NCI-H748 (cell line): Measurements from ENCODE around the gene AMT.
A peak's percentile ranks its signal among the peaks of the same experiment; 100 is the strongest.

Experiments
- DNase-seq: peaks from one replicate; lab custom pipeline; 2025; ENCODE audit not compliant: unreplicated experiment; lab: John Stamatoyannopoulos, UW

The AMT gene, protein sequence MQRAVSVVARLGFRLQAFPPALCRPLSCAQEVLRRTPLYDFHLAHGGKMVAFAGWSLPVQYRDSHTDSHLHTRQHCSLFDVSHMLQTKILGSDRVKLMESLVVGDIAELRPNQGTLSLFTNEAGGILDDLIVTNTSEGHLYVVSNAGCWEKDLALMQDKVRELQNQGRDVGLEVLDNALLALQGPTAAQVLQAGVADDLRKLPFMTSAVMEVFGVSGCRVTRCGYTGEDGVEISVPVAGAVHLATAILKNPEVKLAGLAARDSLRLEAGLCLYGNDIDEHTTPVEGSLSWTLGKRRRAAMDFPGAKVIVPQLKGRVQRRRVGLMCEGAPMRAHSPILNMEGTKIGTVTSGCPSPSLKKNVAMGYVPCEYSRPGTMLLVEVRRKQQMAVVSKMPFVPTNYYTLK

DNA sequence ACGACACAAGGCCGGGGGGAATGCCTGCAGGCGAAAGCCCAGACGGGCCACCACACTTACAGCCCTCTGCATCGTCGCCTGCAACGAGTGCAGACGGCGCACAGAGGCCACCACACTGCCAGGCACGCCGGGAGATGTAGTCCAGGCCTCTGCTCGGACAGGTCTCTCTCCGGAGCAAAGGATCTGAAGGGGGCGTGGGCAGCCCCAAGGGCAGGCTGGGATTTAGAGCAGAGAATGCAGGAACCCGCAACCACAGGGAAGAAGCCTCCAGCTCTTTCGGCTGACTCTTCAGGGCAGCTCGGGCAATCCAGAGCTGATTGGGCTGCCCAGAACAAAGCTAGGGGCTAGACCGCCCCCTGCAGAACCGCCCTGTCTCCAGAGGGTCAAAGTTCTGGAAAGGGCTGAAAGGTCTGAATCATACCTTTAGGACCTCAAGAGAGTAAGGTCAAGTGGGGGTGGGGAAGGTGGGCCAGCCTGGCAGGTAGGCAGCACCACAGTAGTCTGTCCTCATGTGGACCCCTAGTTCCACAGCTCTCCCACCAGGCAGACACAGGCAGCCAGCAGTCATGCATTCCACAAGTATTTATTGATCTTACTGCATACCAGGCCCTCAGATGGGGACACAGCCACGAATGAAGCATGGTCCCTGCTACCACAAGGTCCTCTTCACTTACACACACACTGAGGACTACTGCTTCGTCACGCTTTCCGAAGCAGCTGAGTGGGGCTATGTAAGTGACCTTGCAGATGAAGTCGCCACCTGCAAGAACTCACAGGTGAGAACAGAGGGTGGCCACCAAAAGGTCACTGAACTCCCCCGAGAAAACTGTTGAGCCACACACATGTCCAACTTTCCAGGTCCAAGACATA lies at the start of gene AMT:
AMT (minus strand) TSS at position 95 of the 870 bp plus-strand sequence; CDS start at position 72, 23 bp downstream.
- DNase-seq = no peak

DNA sequence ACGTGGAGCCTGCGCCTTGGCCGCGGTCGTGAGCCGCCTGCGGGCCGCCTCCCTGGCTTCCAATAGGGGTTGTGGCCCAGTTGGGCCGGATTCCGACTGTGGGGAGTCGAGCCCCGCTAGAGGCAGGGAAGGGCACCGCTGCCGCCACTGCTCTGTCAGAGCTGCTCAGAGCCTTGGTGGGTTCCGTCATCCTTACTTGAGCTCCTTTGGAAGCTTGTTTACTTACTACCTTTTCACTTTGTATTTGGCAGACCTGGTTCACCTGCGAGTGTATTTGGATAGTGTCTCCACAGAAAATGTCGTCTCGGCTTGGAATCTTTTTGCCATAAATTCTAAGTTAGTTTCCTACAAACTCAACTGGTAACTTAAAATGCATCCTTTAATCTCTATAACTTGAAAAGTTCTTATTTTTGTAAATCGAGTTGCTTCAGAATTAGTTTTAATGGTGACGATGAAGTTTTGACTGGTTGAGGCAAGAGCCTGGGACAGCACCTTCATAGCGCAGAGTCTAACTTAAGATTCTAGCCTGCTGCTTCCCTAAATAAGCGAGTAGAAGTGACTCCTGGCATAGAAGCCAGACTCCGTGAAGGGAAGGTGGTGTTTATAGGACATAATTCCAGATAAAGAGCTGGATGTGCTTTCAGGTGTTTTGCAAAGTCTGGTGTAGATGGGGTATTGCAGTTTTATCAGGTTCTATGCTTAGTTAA lies 48.6 kb upstream of the AMT start:
- DNase-seq = no peak

DNA sequence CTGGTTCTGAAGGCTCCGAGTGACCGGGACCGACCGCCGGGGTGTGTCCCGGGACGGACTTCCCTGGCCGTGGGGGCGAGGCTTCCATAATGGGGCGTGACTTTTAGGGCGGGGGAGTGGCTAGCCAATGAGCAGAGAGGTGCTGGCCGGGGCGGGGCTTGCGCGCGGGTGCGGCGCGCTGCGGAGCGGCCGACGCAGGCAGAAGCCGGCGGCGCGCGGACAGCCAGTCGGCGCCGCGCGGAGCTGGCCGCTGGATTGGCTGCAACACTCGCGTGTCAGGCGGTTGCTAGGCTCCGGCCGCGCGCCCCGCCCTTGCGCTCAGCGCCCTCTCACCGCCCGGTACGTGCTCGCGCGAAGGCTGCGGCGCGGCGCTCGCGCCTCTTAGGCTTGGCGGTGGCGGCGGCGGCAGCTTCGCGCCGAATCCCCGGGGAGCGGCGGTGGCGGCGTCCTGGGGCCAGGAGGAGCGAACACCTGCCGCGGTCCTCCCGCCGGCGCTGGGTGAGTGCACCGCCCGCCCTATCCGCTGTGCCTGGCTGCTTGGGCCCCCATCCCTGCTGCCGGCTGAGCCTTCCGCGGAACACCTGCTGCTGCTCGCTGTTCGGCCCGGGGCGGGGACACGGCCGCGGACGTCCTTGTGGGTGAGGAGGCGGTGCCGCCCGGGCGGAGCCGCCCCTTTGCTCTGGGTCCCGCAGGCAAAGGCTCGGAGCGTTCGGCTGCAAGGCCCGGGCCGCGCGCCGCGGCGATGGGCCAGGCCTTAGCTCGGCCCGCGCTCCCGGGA lies 47.9 kb upstream of the AMT start, which contains the start of gene DAG1:
DAG1 (plus strand) TSS at position 332 of the 778 bp plus-strand sequence. CDS start 40,268 bp downstream, outside the sequence.
- DNase-seq = peak; percentile 96

DNA sequence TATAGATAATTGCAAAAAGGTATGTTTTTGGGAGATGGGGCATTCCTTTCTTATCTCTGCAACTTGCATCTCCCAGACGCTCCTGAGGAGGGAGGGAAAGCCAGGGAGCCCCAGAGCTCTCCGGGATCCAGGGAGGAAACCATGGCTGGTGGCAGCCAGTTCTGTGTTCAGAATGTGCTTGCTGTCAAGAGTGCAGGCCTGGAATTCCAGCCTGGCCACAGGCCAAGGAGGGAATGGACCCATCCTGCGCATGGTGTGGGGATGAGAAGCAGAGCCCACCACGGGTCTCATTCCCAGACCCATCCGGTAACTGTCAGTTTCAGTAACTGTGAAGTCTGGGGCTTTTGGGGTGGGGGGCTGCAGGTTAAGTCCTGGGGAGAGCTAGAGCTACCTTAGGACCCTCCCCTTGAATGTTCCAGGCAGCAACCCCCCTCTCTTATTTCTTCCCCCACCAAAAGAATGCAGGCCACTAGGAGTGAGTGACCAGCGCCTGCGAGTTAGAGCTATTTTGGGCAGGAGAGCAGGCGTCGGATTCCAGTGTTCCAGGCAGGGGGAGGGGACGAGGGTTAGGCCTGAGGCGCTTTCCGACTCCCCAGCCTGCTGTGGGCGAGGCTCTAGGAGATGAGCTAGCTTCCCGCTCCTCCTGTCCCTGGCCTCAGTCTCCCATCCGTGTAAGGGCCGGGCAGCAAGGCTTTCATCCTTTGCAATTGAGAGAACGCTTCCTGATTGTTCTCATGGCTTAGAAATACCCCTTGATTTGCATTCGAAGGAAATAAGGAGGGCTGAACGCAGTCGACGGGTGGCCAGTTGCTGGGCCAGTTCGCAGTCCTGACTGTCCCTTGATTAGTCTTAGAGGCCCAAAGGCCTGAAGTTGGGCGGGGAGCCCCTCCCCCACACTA lies 47.0 kb upstream of the AMT start:
- DNase-seq = peak; percentile 53

DNA sequence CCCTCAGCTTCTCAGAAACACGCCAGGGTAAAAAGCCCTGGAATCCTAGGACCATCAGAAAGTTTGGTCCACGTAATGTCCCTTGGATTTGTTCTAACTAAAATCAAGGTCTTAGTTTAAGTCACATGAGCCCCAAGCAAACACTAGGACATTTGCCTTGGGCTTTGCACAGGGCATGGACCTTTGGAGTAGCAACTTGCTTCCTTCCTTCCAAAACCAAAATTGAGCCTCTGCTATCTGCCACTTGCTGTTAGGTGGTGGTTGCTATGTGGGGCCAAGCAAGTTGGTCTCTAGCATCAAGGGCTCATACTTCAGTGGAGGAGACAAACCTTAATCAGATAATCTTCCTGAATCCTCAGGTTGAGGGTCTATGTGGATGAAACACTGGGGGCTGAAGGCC lies 43.8 kb upstream of the AMT start:
- DNase-seq = no peak

DNA sequence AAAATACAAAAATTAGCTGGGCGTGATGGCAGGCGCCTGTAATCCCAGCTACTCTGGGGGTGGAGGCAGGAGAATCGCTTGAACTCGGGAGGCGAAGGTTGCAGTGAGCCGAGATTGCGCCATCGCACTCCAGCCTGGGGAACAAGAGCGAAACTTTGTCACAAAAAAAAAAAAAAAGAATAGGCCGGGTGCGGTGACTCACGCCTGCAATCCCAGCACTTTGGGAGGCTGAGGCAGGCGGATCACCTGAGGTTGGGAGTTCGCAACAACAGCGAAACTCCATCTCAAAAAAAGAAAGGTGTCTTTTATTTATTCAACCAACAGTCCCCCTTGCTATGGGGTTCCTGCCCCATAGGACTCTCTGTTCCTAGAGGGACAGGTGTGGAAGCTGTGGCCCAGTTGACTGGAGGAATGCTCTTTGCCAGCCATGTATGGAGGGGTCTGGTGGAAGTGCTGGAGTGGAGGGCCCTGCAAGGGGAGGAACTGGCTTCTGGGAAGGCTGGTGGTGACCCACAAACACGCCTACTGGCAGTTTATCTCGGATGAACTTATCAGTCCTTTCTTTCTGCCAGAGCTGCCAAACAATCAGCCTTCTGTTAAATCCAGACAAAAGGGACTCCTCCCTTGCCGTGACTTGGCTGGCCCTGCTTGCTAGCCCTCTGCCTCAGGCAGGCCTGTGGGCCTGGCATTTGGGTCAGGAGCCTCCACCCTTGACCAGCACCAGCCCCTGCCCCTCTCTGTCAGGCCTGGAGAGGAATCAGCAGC lies 43.2 kb upstream of the AMT start:
- no peak for DNase-seq

DNA sequence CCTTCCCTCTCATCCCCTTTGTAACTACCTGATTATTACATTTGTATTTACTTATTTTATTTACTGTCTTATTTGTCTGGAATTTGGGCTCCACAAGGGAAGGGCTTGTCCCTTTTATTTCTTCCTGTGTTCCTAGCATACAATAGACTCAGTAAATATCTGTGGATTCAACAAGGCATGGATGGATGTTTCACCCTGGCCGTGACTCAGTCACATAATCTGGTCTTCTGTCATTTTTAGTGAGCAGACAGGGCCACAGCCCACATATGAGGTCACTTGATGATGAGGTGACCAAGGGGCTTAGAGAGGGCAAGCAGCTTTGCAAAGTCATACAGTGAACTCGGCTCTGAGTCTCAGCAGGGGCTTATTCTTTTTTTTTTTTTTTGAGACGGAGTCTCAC lies 39.9 kb upstream of the AMT start:
- no peak for DNase-seq

DNA sequence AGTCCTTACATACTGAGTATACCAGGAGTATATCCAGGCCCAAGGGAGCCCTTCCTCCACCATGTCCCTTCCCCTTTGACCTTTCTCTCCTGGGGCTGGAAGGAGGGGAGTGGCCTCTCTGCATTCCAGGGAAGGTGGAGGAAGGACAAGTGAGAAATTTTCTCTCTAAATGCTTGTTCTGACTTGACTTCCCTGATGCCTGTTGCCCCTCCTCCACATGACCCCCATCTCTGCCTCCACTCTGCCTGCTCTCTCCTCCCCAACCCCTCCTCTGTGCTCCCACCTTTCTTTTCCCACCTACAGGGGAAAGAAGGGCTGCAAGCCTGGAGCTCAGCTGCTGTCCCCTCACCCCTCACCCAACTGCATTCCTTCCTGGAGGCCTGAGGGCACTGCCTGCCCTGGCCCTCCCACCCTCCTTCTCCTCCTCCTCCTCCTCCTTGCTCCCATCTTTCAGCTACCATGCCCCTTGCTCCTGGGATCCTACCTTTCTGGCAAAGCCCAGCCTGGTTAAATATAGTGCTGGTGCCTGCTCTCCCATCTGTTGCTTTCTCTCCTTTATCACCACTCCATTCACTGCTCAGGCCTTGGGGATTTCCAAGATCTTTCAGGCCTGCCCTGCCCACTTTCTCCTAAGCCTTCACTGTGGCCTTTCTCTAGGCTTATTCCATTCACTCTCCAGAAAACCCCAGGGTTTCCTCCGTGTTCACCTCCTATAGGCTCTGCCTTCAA lies 39.3 kb upstream of the AMT start:
- DNase-seq = no peak

DNA sequence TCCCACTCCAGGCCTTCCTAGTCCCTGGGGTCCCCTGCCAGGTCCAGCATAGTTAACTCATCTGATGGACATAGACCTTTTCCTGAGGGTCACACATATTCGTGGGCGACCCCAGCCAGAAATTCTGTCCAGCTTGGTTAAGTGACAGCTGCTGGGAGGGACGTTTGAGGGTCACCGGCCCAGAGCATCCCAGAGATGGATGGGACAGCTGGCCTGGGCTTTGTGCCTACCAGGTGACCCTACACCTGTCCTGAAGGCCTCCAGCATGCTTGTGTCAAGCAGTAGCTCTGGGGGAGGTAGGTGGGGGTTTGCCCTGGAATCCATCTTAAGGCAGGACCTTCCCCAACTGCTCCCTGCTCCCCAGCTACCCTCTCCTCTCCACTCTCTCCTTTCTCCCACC lies 38.7 kb upstream of the AMT start:
- DNase-seq = no peak

DNA sequence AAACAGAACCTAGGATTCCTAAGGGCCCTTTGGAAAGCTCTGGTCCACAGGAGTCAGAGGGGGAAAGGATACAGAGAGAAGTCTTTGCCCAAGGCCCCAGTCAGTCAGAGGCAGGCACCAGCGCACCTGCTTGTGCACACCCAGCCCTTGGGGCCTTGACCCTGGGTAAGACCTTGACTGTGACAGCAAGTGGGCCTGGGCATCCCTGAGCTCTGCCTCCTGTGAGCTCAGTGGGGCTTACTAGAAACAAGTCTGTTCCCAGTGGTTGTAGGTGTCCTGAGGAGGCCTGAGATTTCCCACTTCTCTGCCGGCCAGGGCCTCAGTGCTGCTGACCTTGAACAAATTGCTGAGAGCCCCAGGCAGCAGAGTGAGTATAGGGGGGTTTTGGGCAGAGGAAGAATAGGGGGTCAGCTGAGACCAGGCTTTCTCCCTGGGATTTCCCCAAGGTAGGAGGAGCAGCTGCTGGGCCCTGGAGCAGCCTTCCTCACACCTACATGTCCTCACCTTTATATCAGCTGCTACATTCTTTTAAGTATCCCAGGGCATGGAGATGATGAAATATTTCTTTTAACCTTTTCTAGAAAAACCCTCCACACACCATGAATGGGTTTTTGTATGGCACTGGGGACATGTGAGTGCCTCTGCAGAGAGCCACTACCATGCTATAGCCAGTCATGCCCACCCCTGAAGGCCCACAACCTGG lies 38.1 kb upstream of the AMT start:
- no peak for DNase-seq

DNA sequence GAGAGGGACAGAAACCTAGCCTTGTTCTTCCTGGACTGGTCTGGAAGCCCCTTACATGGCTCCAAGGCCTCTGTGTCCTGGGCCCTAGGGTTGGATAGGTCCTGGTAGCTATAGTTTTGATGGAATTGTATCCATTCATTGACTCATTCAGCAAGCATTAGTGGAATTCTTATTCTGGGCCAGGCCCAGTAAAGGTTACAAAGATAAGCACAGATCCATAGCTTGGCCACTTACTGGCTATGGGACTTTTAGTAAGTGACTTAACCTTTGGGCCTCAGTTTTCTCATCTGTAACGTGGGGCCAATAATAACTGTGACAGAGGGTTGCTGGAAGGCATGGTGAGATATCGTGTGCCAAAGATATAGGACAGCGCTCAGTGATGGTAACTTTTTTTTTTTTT lies 34.2 kb upstream of the AMT start:
- DNase-seq = no peak

DNA sequence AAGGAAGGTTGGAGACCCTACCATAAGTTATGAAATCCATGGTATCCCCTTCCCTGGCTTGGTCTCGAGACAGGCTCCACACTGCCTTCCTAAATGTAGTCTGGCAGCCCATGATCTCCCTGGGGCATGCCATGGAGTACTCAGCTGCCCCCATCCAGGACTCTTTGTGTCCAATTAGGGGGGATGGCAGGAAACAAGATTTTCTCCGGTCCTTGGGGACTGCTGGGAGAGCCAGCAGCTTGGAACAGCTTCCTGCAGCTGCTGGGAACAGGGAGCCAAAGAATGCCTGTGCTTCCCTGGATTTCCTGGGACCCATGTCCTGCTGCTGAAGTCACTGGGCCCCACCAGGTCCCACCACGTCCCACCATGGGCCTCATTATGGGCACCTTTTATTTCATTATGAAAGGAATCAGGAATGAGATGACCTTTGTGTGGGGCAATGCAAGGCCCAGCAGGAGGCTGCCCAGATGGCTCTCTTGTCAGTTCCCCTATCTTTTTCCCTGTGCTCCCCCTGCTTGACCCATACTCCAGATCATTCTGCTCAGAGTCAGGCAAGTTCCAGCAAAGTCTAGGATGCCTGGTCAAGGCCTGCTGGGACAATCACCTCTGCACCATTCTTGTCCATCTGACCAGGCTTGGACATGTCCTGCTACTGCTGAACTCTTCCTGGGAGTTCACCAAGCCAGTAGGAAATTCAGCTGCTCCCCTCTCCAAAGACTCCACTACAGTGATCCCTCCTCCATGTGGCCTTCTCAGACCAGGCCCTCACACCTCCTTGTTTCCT lies 32.8 kb upstream of the AMT start:
- DNase-seq = no peak

DNA sequence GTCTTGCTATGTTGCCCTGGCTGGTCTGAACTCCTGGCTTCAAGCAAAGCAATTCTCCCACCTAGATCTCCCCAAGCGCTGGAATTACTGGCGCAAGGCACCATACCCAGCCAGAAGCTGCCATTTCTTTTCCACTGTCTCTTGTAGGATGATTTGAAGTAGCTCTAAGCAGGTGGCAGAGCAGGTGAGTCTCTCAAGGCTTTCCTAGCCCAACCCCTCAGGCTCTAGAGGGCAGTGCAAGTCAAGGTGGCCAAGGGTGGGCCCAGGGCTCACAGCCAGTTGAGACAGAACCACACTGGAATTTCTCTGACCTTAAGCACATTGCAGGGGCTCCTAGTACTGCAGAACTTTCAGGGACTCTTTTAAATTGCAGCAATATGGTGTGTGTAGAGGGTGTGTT lies 32.2 kb upstream of the AMT start:
- peak; percentile 37 for DNase-seq

DNA sequence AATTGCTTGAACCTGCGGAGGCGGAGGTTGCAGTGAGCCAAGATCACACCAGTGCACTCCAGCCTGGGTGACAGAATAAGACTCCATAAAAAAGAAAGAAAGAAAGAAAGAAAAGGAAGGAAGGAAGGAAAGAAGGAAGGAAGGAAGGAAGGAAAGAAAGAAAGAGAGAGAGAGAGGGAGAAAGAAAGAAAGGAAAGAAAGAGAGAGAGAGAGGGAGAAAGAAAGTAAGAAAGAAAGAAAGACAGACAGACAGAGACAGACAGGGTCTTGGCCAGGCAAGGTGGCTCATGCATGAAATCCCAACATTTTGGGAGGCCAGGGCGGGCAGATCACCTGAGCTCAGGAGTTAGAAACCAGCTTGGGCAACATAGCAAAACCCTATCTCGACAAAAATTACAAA lies 31.3 kb upstream of the AMT start:
- no peak for DNase-seq

DNA sequence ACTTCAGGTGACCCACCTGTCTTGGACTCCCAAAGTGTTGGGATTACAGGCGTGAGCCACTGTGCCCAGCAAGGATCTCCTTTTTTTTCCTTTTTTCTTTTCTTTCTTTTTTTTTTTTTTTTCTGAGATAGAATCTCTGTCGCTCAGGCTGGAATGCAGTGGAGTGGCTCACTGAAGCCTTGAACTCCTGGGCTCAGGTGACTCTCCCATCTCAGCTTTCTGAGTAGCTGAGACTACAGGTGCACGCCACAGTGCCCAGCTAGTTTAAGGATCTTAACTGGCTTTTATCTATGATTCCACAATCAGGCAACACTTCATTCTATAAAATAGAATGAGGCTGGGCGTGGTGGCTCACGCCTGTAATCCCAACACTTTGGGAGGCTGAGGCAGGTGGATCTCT lies 23.1 kb upstream of the AMT start:
- DNase-seq = no peak

DNA sequence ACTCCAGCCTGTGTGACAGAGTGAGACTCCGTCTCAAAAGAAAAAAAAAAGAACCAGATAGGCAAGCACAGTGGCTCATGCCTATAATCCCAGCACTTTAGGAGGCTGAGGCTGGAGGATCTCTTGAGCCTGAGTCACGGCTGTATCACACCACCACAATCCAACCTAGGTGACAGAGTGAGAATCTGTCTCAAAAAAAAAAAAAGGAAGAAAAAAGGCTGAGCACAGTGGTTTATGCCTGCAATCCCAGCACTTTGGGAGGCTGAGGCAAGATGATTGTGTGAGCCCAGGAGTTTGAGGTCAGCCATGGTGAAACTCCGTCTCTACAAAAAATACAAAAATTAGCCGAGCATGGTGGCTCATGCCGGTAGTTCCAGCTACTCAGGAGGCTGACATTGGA lies 12.5 kb upstream of the AMT start:
- DNase-seq = no peak

DNA sequence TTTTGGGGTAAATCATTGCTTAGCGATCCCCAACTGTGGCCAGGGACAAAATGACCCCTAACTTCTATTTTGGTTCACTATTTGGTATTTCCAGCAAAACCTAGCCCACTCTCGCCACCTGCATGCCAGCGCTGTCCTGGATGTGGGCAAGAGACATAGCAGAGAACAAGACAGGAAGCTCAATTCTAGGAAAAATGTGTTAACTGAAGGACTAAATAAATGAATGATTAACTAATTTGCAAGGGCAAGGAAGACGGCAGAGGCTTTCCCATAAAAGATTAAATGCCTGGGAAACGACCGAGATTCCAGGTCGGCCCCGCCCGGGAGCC lies 6.4 kb upstream of the AMT start:
- DNase-seq = no peak
